Panc1 (cell line): ENCODE results near the gene MEIS1. TPM values are rescaled to one million over a fixed set of nuclear protein-coding genes. Genes with fewer than 3 reads are reported as not detected.

Experiments used
- ATAC-seq: fragments of 200-7000 bp; cut with Tn5 transposase; 2 replicates; pipeline ENCODE4 v1.9.1; 2020; ENCODE audit warnings: mild to moderate bottlenecking, moderate library complexity
- BruUV-seq: library from RNA; stranded (reverse); fragments of 400-500 nt; replicated peaks from 2 replicates; lab custom pipeline; 2021; lab: Mats Ljungman, UMichigan
- CTCF ChIA-PET: fragments of 300-600 bp; sonication (Branson Sonifier 250); formaldehyde crosslinking; loops from one replicate; lab custom pipeline; 2022; ENCODE audit warnings: antibody characterized with exemption; lab: Charles Lee
- POLR2A ChIA-PET: fragments of 300-600 bp; sonication (Branson Sonifier 250); formaldehyde crosslinking; loops from one replicate; lab custom pipeline; 2022; ENCODE audit warnings: antibody characterized with exemption; lab: Charles Lee
- DNase-seq: peaks from one replicate; pipeline ENCODE4 v3.0.0-alpha.2; 2010; ENCODE audit warnings: low read depth, low spot score
- H3K27ac ChIP-seq: 2 replicates; pipeline ENCODE4 v1.5.1; 2011; ENCODE audit warnings: mild to moderate bottlenecking, low read length, inconsistent platforms
- H3K27me3 ChIP-seq: fragments of 200-500 bp; sonication (Bioruptor generic); 2 replicates; pipeline ENCODE4 v1.6.0; 2014; ENCODE audit warnings: low read length, inconsistent platforms; ENCODE audit not compliant: control insufficient read depth, insufficient read depth
- H3K36me3 ChIP-seq: fragments of 200-500 bp; sonication (Bioruptor generic); 2 replicates; pipeline ENCODE4 v1.5.1; 2014; ENCODE audit warnings: inconsistent platforms, mild to moderate bottlenecking, low read length, moderate library complexity; ENCODE audit not compliant: control insufficient read depth, insufficient read depth
- H3K4me1 ChIP-seq: 2 replicates; pipeline ENCODE4 v1.5.1; 2011; ENCODE audit warnings: inconsistent platforms, mild to moderate bottlenecking, low read length, moderate library complexity; ENCODE audit not compliant: control insufficient read depth, insufficient read depth
- H3K4me3 ChIP-seq, 2 experiments: 2 replicates each; pipeline ENCODE4 v1.5.1; 2011 to 2012; ENCODE audit warnings: low read depth in 2 of 2, low read length in 2 of 2, mild to moderate bottlenecking in 2 of 2, inconsistent platforms in 1 of 2, moderate library complexity in 1 of 2
- H3K9me3 ChIP-seq: fragments of 200-500 bp; sonication (Bioruptor generic); 2 replicates; pipeline ENCODE4 v1.5.1; 2014; ENCODE audit warnings: low read depth, mild to moderate bottlenecking, inconsistent platforms, low read length, moderate library complexity; ENCODE audit not compliant: control insufficient read depth, insufficient read depth
- POLR2AphosphoS5 ChIP-seq: IDR thresholded peaks from 2 replicates; pipeline ENCODE4 v1.6.1; 2012; ENCODE audit warnings: mild to moderate bottlenecking, low read depth, low read length, moderate library complexity
- SIN3A ChIP-seq: IDR thresholded peaks from 2 replicates; pipeline ENCODE4 v1.6.1; 2012; ENCODE audit warnings: low read depth, mild to moderate bottlenecking, low read length, moderate library complexity, borderline replicate concordance; ENCODE audit not compliant: insufficient read depth
- TCF7L2 ChIP-seq: IDR thresholded peaks from 2 replicates; pipeline ENCODE4 v1.6.1; 2011; ENCODE audit warnings: mild to moderate bottlenecking, low read depth, low read length, inconsistent platforms
- in situ Hi-C: cut with HindIII; loops from 2 replicates; pipeline ENCODE4 v1.10.0; 2016; ENCODE audit warnings: low sequenced_read_pairs, low pct_unique_long_range_greater_than_20kb
- intact Hi-C: fragments of 100-400 bp; cut with micrococcal nuclease; formaldehyde crosslinking; loops from one replicate; pipeline ENCODE4 v1.10.0; 2022; ENCODE audit not compliant: unreplicated experiment
- total RNA-seq: library from RNA; stranded (reverse); gene quantifications from one replicate; pipeline ENCODE4 v1.2.1, GENCODE V29; 2021; ENCODE audit not compliant: unreplicated experiment
- TF ChIP-seq, protein P1 (sequence below): fragments of 450-650 bp; IDR thresholded peaks from 2 replicates; pipeline ENCODE4 v1.5.1; 2017; ENCODE audit warnings: mild to moderate bottlenecking
- TF ChIP-seq, protein P2 (sequence below), 2 experiments: IDR thresholded peaks; 2 replicates each; pipeline ENCODE4 v1.6.1; 2011 to 2012; ENCODE audit warnings: low read depth in 2 of 2, control low read depth in 1 of 2, low read length in 1 of 2, mild to moderate bottlenecking in 1 of 2, moderate library complexity in 1 of 2; ENCODE audit not compliant: insufficient read depth in 1 of 2

MEIS1 gene
- total RNA-seq, 1 experiment from 2014 or later: 2.0 TPM

DNA sequence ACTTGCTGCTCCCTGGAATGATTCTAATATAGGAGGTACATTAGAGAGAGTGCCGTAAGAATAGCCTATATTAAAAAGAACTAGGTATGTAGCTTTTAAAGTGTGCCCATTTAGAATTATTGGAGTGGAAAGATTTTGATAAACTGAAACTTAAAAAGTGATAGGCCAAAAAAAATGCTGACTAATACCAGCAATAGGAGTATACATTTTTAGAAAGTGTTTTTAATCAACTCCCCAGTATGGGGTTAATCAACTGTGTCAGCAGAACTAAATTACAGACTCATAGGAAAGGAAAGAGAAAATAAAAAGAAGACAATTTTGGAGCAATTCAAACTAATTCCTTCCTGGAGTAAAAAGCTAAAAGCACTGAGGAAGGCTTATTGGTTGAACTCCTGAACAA lies 13.3 kb upstream of the MEIS1 start:
- H3K36me3 ChIP-seq: no peaks in the 10 kb centered on the region; the same call in 1 of the 2 replicates
- in situ Hi-C loops: no loop called here
- intact Hi-C loops: loop anchor here (10.0 kb wide), 1 partner anchor 777 kb away; no protein-coding TSS in a partner anchor

DNA sequence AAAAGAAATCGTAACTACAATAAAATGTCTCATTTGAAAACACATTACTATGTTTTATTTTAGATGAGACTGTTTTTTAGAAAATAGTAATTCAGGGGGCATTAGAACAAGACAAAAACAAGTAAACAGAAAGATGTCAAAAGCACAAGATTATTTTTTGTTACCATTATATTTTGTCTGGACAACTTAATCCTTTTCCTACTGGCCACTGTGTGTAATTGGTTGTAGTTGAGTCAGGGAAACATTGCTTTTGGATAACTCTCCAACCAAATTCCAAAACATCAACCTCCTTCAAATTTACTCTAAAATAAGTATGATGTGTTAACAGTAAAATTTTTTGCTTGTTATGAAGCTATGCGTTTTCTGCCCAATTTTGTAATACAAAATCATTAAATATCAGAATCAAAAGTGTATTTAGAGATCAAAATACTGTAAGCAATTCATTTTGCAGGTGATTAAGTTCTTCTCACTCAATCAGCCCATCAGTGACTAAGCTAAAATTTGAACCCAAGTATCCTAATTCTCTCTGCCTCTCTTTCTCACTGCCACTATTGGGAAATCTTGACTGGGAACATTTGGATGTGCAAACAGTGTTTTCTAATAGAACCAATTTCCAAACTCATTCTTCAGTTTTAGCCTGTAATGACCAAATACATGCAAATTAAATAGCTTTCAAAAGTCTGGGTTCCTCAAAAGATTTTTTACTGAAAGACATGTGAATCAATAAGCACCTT lies 11.4 kb upstream of the MEIS1 start:
- no peak overlapping the region for H3K27ac ChIP-seq

More for the DNA sequence above, 13.3 kb upstream of the MEIS1 start:
- Histone ChIP-seq H3K4me1 (no peaks in the 10 kb centered on the region), H3K27ac (no peak overlapping the region), H3K9me3 (no peaks in the 10 kb centered on the region), H3K27me3 (peaks cover 33% of the 10 kb centered on the region), H3K4me3 (no peak overlapping the region)
- TF ChIP-seq POLR2AphosphoS5: no peak
- TF ChIP-seq, protein P1, sequence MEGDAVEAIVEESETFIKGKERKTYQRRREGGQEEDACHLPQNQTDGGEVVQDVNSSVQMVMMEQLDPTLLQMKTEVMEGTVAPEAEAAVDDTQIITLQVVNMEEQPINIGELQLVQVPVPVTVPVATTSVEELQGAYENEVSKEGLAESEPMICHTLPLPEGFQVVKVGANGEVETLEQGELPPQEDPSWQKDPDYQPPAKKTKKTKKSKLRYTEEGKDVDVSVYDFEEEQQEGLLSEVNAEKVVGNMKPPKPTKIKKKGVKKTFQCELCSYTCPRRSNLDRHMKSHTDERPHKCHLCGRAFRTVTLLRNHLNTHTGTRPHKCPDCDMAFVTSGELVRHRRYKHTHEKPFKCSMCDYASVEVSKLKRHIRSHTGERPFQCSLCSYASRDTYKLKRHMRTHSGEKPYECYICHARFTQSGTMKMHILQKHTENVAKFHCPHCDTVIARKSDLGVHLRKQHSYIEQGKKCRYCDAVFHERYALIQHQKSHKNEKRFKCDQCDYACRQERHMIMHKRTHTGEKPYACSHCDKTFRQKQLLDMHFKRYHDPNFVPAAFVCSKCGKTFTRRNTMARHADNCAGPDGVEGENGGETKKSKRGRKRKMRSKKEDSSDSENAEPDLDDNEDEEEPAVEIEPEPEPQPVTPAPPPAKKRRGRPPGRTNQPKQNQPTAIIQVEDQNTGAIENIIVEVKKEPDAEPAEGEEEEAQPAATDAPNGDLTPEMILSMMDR: no peak
- no peak for TF ChIP-seq TCF7L2
- TF ChIP-seq, protein P2, sequence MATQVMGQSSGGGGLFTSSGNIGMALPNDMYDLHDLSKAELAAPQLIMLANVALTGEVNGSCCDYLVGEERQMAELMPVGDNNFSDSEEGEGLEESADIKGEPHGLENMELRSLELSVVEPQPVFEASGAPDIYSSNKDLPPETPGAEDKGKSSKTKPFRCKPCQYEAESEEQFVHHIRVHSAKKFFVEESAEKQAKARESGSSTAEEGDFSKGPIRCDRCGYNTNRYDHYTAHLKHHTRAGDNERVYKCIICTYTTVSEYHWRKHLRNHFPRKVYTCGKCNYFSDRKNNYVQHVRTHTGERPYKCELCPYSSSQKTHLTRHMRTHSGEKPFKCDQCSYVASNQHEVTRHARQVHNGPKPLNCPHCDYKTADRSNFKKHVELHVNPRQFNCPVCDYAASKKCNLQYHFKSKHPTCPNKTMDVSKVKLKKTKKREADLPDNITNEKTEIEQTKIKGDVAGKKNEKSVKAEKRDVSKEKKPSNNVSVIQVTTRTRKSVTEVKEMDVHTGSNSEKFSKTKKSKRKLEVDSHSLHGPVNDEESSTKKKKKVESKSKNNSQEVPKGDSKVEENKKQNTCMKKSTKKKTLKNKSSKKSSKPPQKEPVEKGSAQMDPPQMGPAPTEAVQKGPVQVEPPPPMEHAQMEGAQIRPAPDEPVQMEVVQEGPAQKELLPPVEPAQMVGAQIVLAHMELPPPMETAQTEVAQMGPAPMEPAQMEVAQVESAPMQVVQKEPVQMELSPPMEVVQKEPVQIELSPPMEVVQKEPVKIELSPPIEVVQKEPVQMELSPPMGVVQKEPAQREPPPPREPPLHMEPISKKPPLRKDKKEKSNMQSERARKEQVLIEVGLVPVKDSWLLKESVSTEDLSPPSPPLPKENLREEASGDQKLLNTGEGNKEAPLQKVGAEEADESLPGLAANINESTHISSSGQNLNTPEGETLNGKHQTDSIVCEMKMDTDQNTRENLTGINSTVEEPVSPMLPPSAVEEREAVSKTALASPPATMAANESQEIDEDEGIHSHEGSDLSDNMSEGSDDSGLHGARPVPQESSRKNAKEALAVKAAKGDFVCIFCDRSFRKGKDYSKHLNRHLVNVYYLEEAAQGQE (IDR thresholded peaks at IDR 0.05; ENCODE audit: insufficient read depth in 1 of 2, low read depth in 2 of 2, low read length in 1 of 2): no peak
- TF ChIP-seq SIN3A: no peak
- no peak for ATAC-seq
- ChIA-PET CTCF (no interaction called here), POLR2A (no interaction called here)
- BruUV-seq: no TSS peak
- DNase-seq: no peak

More for the DNA sequence above, 11.4 kb upstream of the MEIS1 start:
- intact Hi-C loops (loop anchor here (10.0 kb wide), 1 partner anchor 779 kb away; no protein-coding TSS in a partner anchor), in situ Hi-C loops (no loop called here)
- CTCF ChIA-PET: no interaction called here
- TF ChIP-seq, protein P2 (IDR thresholded peaks at IDR 0.05; ENCODE audit: insufficient read depth in 1 of 2, low read depth in 2 of 2, low read length in 1 of 2): no peak
- TF ChIP-seq, protein P1: no peak
- TF ChIP-seq POLR2AphosphoS5 (no peak), TCF7L2 (no peak), SIN3A (no peak)
- H3K27me3 ChIP-seq: peaks cover 45% of the 10 kb centered on the region
- POLR2A ChIA-PET: no interaction called here
- DNase-seq (no peak), ATAC-seq (no peak)
- no TSS peak for BruUV-seq
- H3K36me3 ChIP-seq: no peaks in the 10 kb centered on the region; the same call in 1 of the 2 replicates
- no peaks in the 10 kb centered on the region for H3K4me1 ChIP-seq
- no peaks in the 10 kb centered on the region for H3K9me3 ChIP-seq
- H3K4me3 ChIP-seq: no peak overlapping the region
